OCI-LY3 (cell line): ENCODE measurements around the gene WFIKKN2.

Experiments
- CTCF ChIP-seq: fragments of 200-600, 300-600 bp; sonication (generic); IDR thresholded peaks from 2 replicates; pipeline ENCODE4 v1.5.1; 2014; ENCODE audit warnings: antibody characterized with exemption, low read length, low read depth
- EZH2phosphoT487 ChIP-seq: fragments of 200-600 bp; shearing (Covaris generic); IDR thresholded peaks from 2 replicates; pipeline ENCODE4 v1.6.1; 2018; ENCODE audit warnings: antibody characterized with exemption, mixed run types, low read depth

GRCh38 chr17:50850640-50851039, 15.3 kb downstream of the WFIKKN2 start:
- TF ChIP-seq CTCF (no peak), EZH2phosphoT487 (no peak)
